Measurements from ENCODE around the gene SLC5A11. TPM values are rescaled to one million over a fixed set of nuclear protein-coding genes. Genes with fewer than 3 reads are reported as not detected.
A peak's percentile ranks its signal among the peaks of the same experiment; 100 is the strongest.
"Not testable (repeated sequence)": the region's sequence is repeated elsewhere in the genome, so short reads cannot be mapped to it uniquely, and the experiment has no call there.

Gene SLC5A11
- polyA plus RNA-seq, 3 donors from 2014 or later, result not detected

GRCh38 chr16:24844101-24845030 is 1.4 kb upstream of the SLC5A11 start:
- peaks cover 0 to 3% (median 0%) of the 10 kb centered on the region in 3 donors for H3K27me3 Mint-ChIP-seq (ENCODE audit: low read depth in 3 of 3)

GRCh38 chr16:24845031-24845365 is 765 bp upstream of the SLC5A11 start:
- H3K27ac Mint-ChIP-seq; H3K4me3 Mint-ChIP-seq; H3K4me1 Mint-ChIP-seq; DNase-seq; H3K27me3 Mint-ChIP-seq (ENCODE audit: low read depth in 3 of 3); H3K9me3 Mint-ChIP-seq: not testable (repeated sequence)
- peaks cover 7 to 11% (median 8%) of the 10 kb centered on the region in 3 donors for H3K36me3 Mint-ChIP-seq

More at GRCh38 chr16:24844101-24845030, 1.4 kb upstream of the SLC5A11 start:
- no peak for DNase-seq
- Mint-ChIP-seq H3K9me3 (no peaks in the 10 kb centered on the region), H3K36me3 (peaks cover 7 to 11% (median 8%) of the 10 kb centered on the region in 3 donors), H3K4me1 (no peaks in the 10 kb centered on the region), H3K27ac (no peak overlapping the region), H3K4me3 (no peak overlapping the region)

- Mint-ChIP-seq H3K36me3 (peaks cover 7 to 8% (median 7%) of the 10 kb centered on the region in 3 donors), H3K27ac (peak overlapping the region in 1 of 6 donors; percentile 57), H3K9me3 (no peaks in the 10 kb centered on the region), H3K4me1 (no peaks in the 10 kb centered on the region), H3K27me3 (ENCODE audit: low read depth in 3 of 3) (peaks cover 1 to 3% (median 2%) of the 10 kb centered on the region in 3 donors), H3K4me3 (no peak overlapping the region)
- DNase-seq, result no peak
These were observed 990 bp downstream of the SLC5A11 start for GRCh38 chr16:24846548-24847357.

- DNase-seq, result no peak
- Mint-ChIP-seq H3K4me3 (no peak overlapping the region), H3K9me3 (no peaks in the 10 kb centered on the region), H3K4me1 (no peaks in the 10 kb centered on the region), H3K27ac (peak overlapping the region in 1 of 6 donors; percentile 57), H3K27me3 (ENCODE audit: low read depth in 3 of 3) (peaks cover 1 to 3% (median 2%) of the 10 kb centered on the region in 3 donors), H3K36me3 (peaks cover 7 to 8% (median 7%) of the 10 kb centered on the region in 3 donors)
These were observed 1.5 kb downstream of the SLC5A11 start for GRCh38 chr16:24847358-24847664.

- DNase-seq, result no peak
- no peaks in the 10 kb centered on the region for H3K4me1 Mint-ChIP-seq
- no peak overlapping the region for H3K4me3 Mint-ChIP-seq
- peaks cover 0 to 3% (median 1%) of the 10 kb centered on the region in 3 donors for H3K27me3 Mint-ChIP-seq (ENCODE audit: low read depth in 3 of 3)
- peaks cover 5 to 6% (median 5%) of the 10 kb centered on the region in 3 donors for H3K36me3 Mint-ChIP-seq
- H3K9me3 Mint-ChIP-seq, result no peaks in the 10 kb centered on the region
- no peak overlapping the region for H3K27ac Mint-ChIP-seq
These were observed 2.3 kb downstream of the SLC5A11 start for GRCh38 chr16:24848065-24848464.

GRCh38 chr16:24849641-24850040 is 3.9 kb downstream of the SLC5A11 start:
- H3K27ac Mint-ChIP-seq, result no peak overlapping the region

GRCh38 chr16:24850289-24850938 is 4.7 kb downstream of the SLC5A11 start:
- Mint-ChIP-seq H3K4me1 (no peaks in the 10 kb centered on the region), H3K27ac (no peak overlapping the region), H3K27me3 (ENCODE audit: low read depth in 3 of 3) (peaks cover 0 to 3% (median 1%) of the 10 kb centered on the region in 3 donors), H3K9me3 (no peaks in the 10 kb centered on the region), H3K36me3 (peaks cover 0 to 4% (median 0%) of the 10 kb centered on the region in 3 donors), H3K4me3 (no peak overlapping the region)
- no peak for DNase-seq

More at GRCh38 chr16:24849641-24850040, 3.9 kb downstream of the SLC5A11 start:
- H3K4me3 Mint-ChIP-seq, result no peak overlapping the region
- no peak for DNase-seq
- peaks cover 0 to 4% (median 0%) of the 10 kb centered on the region in 3 donors for H3K36me3 Mint-ChIP-seq
- peaks cover 0 to 3% (median 1%) of the 10 kb centered on the region in 3 donors for H3K27me3 Mint-ChIP-seq (ENCODE audit: low read depth in 3 of 3)
- no peaks in the 10 kb centered on the region for H3K9me3 Mint-ChIP-seq
- no peaks in the 10 kb centered on the region for H3K4me1 Mint-ChIP-seq

- H3K27ac Mint-ChIP-seq, result no peak overlapping the region
These were observed 5.9 kb downstream of the SLC5A11 start for GRCh38 chr16:24851700-24852099.

GRCh38 chr16:24852281-24852721 is 6.5 kb downstream of the SLC5A11 start:
- Mint-ChIP-seq H3K9me3 (no peaks in the 10 kb centered on the region), H3K4me1 (no peaks in the 10 kb centered on the region), H3K4me3 (no peak overlapping the region), H3K27ac (no peak overlapping the region), H3K27me3 (ENCODE audit: low read depth in 3 of 3) (peaks cover 0 to 3% (median 1%) of the 10 kb centered on the region in 3 donors), H3K36me3 (peaks cover 0 to 5% (median 1%) of the 10 kb centered on the region in 3 donors)
- no peak for DNase-seq

More at GRCh38 chr16:24851700-24852099, 5.9 kb downstream of the SLC5A11 start:
- Mint-ChIP-seq H3K4me3 (no peak overlapping the region), H3K36me3 (peaks cover 0 to 5% (median 4%) of the 10 kb centered on the region in 3 donors), H3K27me3 (ENCODE audit: low read depth in 3 of 3) (peaks cover 0 to 3% (median 1%) of the 10 kb centered on the region in 3 donors), H3K4me1 (no peaks in the 10 kb centered on the region), H3K9me3 (no peaks in the 10 kb centered on the region)
- no peak for DNase-seq

- Mint-ChIP-seq H3K27ac (no peak overlapping the region), H3K27me3 (ENCODE audit: low read depth in 3 of 3) (peaks cover under 1 to 3% (median 1%) of the 10 kb centered on the region in 3 donors), H3K36me3 (peaks cover 0 to 5% (median 0%) of the 10 kb centered on the region in 3 donors), H3K9me3 (no peaks in the 10 kb centered on the region), H3K4me3 (no peak overlapping the region), H3K4me1 (no peaks in the 10 kb centered on the region)
- DNase-seq, result no peak
These were observed 7.5 kb downstream of the SLC5A11 start for GRCh38 chr16:24853169-24853824.

GRCh38 chr16:24853830-24854229 is 8.1 kb downstream of the SLC5A11 start:
- Mint-ChIP-seq H3K27me3 (ENCODE audit: low read depth in 3 of 3) (peaks cover 1 to 3% (median 1%) of the 10 kb centered on the region in 3 donors), H3K27ac (no peak overlapping the region), H3K4me1 (no peaks in the 10 kb centered on the region), H3K36me3 (peaks cover 0 to 5% (median 0%) of the 10 kb centered on the region in 3 donors), H3K9me3 (no peaks in the 10 kb centered on the region), H3K4me3 (no peak overlapping the region)
- no peak for DNase-seq

GRCh38 chr16:24854607-24855171 is 8.9 kb downstream of the SLC5A11 start:
- DNase-seq, result no peak
- peaks cover 0 to 5% (median 0%) of the 10 kb centered on the region in 3 donors for H3K36me3 Mint-ChIP-seq
- no peak overlapping the region for H3K4me3 Mint-ChIP-seq
- no peaks in the 10 kb centered on the region for H3K9me3 Mint-ChIP-seq
- no peak overlapping the region for H3K27ac Mint-ChIP-seq
- H3K27me3 Mint-ChIP-seq (ENCODE audit: low read depth in 3 of 3), result peaks cover under 1 to 3% (median 2%) of the 10 kb centered on the region in 3 donors
- H3K4me1 Mint-ChIP-seq, result no peaks in the 10 kb centered on the region

- Mint-ChIP-seq H3K4me3 (no peak overlapping the region), H3K36me3 (peaks cover 0 to 5% (median 0%) of the 10 kb centered on the region in 3 donors), H3K4me1 (no peaks in the 10 kb centered on the region), H3K27ac (no peak overlapping the region), H3K27me3 (ENCODE audit: low read depth in 3 of 3) (peaks cover 0 to 2% (median 0%) of the 10 kb centered on the region in 3 donors), H3K9me3 (no peaks in the 10 kb centered on the region)
- DNase-seq, result no peak
These were observed 9.9 kb downstream of the SLC5A11 start for GRCh38 chr16:24855678-24856077.
